Activated CD4-positive, CD25-positive, alpha-beta regulatory T cell treated with anti-CD3 and anti-CD28 coated beads, Interleukin-2, amount 50 U/mL, for 72 hours (primary cell): ENCODE data around the gene BCL2L11.

Source experiments
- DNase-seq: peaks from one replicate; pipeline ENCODE4 v3.0.0; 2021

BCL2L11 gene

GRCh38 chr2:111118481-111118980, 2.2 kb upstream of the BCL2L11 start:
- DNase-seq = no peak

- DNase-seq = peak; percentile 45
Observed at GRCh38 chr2:111118981-111119821, 1.5 kb upstream of the BCL2L11 start.

DNA sequence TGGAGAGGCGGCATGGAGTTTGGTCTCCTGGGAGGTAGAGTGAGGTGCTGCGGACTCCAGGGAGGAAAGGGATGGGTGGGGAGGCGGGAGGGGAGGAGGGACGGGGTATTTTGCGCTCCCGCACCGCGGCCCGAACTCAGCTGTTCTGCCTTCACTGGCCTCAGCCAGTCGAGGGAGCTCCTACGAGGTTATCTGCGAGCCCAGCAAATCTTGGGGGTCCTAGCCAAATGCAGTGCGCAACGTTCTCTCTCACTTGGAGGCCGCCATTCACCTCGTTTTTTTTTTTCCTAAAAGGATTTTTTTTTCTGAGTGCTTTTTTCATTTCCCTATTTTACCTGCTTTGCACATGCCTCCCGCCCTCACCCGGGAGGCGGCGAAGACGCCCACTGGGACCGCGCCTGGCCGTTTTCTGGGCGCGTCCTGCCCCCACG, 877 bp upstream of the BCL2L11 start:
- DNase-seq = no peak

DNA sequence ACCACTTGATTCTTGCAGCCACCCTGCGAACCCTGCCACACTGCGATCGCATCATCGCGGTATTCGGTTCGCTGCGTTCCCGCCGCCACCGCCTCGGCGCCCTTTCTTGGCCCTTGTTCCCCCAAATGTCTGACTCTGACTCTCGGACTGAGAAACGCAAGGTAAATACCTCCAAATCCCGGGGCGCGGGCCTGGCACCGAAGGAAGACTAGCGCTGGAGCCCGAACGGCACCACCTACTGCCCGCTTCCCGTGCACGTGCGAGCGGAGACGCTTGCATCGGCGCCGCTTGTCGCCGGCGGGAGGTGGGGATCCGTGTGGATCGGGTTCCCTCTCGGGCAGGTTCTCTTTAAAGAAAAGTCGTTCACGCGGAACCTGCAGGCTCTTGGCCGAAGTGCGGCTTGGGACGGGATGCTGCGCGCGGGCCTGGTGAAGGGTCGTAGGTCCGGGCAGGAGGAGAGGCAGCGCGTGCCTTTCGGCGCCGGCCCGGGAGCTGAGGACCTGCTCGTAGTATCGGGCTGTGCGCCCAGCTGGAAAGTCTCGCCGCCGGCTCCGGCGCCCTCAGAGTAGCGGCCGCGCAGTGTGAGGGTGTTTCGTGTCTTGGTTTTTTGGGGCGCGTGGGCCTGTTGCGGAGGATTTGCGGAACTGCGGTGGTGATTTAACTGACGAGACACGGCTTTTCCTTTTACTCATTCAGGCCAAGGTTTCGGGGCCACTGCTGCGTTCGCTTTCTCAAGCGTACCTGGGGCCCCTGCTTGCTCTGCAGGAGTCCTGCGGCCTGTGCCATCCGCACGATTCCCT, 514 bp downstream of the BCL2L11 start:
- peak; percentile 65 for DNase-seq

DNA sequence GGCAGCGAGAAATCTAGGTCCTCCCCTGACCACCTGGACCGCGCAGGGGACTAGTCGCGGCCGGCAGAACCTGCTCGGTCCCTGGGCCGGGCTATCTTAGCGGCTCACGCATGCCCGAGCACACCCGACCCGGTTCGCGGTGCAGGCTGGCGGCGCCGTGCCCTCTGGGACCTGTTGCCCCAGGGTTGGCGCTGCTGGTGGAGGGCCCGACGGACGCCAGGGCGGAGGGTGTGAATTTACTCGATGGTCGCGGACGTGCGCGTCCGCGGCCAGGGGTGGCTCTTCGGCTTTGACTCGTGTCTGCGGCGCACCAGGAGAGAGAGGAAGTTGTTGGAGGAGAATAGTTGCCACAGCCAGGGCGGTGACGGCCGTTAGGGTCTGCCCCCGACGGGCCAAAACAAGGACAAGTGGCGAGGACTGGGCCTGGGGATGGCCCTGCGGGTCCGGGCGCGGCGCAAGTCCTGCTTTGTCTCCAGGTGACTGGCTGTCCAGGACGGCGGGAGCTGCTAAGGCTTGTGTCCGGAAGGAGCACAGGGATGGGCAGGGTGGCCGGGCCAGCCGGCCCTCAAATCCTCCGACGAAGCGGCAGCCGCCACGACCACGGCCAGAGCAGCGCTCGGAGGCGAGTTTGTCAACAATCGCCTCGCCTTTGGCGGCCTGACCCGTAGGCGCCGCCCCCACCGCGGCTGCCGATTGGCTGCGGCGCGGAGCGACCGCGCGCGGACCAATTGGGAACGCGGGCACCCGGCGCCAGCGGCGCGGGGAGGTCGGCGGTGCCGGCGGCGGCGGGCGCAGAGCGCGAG, 1.3 kb downstream of the BCL2L11 start:
- DNase-seq = peak; percentile 85

DNA sequence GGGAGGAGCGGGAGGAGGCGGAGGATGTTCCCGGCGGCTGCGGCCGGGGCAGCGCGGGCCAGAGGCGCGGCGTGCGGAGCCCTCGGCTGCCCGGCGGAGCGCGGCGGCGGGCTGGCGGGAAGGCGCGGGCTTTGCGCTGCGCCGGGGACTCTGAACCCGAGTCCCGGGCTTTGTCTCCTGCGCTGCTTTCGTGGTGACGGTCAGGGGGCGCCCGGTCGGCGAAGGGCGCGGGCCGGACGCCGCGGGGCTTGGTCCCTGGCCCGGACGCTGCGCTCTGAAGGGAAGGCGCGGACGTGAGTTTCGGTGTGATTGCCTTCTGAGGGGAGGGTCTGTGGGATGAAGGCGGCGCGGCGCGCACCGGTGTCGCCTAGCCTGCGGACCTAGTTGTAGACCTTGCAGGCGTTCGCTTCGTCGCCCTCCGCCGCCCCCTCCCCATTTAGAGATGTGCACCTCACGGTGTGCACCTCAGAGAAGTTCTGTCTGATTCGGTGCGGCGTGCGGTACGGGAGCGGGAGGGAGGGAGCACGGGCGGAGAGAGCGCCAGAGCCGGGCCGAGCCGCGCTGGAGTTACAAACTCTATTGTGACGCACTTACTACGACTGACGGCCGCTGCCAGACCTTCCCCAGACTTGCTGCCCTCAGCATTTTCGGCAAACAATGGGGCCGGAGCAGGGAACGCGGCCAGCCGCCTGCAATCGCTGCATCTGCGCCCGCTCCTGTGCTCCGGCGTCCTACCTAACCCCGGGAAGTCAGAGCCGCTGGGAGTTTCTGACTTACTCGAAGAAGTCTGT, 2.1 kb downstream of the BCL2L11 start:
- DNase-seq = peak; percentile 54

DNA sequence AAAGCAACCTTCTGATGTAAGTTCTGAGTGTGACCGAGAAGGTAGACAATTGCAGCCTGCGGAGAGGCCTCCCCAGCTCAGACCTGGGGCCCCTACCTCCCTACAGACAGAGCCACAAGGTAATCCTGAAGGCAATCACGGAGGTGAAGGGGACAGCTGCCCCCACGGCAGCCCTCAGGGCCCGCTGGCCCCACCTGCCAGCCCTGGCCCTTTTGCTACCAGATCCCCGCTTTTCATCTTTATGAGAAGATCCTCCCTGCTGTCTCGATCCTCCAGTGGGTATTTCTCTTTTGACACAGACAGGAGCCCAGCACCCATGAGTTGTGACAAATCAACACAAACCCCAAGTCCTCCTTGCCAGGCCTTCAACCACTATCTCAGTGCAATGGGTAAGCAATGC, 3.0 kb downstream of the BCL2L11 start:
- no peak for DNase-seq

GRCh38 chr2:111126581-111126980, 5.9 kb downstream of the BCL2L11 start:
- DNase-seq = no peak

DNA sequence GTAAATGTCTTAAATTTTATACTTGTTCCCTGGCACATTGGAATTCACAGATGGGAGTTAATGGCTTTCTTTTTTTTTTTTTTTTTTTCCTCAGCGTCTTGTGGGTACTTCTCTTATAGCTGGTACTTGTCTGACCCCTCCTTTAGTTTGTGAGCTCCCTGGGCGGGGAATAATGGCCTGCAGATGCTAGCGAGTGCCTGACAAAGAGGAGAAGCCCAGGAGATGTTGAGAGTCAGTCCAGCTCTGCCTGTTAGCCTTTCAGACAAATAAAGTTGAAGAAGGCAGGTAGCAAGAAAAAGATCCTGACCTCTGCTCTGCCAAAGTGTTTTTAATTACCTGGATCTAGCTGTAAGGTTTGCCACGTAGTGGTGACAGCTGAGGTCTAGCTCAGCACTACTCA, 6.6 kb downstream of the BCL2L11 start:
- DNase-seq = no peak

DNA sequence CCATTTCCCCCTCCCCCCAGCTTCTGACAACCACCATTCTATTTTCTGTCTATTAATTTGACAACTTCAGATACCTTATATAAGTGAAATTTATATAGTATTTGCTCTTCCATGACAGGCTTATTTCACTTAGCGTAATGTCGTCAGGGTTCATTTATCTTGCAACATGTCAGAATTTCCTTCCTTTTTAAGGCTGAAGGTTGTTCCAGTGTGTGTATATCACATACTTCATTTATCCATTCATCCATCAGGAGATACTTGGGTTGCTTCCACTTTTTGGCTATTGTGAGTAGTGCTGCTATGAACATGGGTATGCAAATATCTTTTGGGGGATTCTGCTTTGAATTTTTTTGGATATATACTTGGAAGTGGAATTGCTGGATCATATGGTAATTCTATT, 7.4 kb downstream of the BCL2L11 start:
- no peak for DNase-seq

DNA sequence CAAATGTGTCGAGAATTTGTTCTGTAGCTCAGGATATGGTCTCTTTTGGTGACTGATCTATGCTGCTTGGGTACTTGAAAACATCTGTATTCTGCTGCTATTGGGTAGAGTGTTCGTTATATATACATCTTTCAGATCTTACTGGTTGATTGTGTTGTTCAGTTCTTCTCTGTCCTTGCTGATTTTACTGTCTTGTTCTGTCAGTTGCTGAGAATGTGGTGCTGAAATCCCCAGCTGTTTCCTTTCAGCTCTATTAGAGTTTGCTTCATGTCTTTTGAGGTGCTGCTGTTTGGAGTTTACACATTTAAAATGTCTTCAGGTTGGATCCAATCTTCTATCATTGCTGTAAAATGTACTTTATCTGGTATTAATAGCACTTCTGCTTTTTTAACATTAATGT, 12.9 kb downstream of the BCL2L11 start:
- no peak for DNase-seq

- no peak for DNase-seq
Observed at GRCh38 chr2:111134055-111134454, 13.3 kb downstream of the BCL2L11 start.

DNA sequence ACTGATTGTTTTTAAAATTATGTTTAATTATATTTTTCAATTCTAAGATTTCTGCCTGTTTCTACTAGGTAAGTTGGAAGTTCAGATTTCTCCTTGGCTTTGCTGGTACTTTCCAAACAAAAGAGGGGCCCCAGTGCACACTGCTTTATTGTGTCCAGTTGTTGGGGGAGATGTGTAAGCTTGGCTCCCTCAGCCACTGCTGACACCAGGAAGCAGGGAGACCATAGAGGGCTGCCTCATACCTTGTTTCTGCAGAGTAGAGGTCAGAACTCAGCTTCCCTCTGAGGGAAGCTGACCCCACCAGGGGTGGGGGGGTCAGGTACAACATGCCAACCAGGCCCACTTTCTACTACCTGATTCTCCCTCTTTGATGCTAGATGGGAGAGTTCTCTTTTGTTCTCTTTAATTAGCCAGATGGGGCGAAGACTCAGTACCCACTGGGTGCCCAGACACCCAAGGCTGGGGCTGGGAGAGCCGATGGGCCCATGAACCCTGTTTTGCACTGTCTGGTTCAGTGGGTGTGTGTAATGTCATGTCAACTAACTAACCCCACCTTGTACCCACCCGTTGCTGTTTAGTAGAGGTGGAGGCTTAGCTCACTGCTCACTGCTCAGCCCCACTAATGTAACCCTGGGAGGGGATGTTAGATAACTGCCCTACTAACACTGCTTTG, 14.7 kb downstream of the BCL2L11 start:
- no peak for DNase-seq

DNA sequence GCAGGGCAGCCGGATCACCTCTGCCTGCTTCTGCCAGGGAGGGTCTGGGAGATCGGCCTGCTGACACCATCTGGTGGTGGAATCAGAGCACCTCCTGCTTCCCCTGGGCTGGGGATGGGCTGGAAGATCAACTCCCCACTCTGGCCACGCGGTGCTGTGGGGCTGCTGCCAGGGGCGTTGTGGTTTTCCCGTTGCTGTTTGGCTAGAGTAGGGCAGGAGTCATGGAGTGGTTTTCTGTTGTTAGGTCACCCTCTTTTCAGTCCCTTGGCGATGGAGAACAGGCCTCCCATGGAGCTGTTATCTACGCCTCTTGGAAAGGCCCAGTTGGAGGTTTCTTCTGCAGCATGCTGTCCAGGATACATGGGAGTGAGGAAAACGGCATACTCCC, 15.2 kb downstream of the BCL2L11 start:
- DNase-seq = no peak

GRCh38 chr2:111138839-111139238, 18.1 kb downstream of the BCL2L11 start:
- no peak for DNase-seq

DNA sequence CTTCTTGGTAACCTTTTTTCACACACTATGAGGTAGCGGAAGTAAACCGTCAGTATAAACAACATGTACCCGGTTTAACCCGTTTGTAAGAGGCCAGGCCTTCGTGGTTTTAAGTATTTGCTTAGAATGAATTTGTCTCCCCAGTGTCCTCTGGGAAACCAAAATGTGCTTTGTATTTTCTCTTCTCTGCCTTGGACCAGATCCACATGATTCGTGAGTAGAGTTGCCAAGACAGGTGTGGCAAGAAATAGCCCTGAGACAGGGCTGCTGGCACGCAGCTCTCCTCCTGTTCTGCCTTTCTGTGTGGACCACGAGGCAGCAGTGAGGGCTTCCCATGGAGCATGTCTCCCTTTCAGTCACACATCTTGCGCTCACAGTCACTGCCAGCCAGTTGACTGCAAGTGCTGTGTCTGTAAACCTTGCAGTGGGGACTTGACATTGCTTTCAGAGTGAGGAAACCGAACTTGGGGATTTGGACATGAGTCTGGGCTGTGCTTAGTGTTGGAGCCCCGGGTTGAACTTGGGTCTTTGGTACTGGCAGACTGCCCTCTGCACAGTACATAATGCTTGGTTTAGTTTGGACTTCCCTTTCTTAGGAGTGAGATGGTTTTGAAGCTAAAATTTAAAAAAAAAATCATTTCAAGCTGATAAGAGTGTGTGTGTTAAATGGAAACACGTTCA, 19.1 kb downstream of the BCL2L11 start:
- no peak for DNase-seq

DNA sequence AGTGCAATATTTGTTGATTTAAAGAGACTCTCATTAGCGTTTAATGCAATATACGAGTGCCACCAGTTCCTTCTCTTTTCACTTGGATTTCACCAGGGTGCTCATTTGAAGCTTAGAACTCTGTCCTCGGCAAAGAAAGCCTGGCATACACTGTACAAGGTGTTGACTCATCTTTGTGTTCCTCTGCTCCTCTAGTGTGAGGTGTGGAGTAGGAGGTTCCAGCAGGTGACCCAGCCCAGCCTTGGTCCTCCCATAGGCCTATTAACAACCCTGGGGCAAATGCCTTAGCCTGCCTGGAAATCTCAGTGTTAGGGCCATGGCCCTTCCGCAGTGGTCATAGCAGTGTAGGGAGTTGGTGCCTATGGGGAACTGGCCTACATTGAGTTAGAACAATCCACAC, 20.1 kb downstream of the BCL2L11 start:
- DNase-seq = no peak

DNA sequence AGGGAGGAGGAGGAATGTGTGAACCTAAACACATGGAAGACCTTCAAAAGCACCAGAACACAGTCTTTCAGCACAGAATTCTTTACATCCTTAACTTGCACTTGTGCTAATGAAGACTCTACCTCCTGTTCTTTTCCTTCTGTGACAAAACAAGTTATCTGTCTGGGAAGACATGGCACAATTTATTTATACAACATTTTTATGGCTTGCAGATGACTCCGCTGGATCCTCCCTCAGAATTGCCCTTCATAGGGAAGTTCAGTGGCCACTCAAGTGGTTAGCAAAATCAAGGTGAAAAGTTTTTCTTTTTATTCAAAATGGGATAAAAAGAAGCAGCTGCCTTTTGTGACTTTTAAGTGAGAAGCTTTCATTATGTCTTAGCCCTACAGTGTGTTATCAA, 21.4 kb downstream of the BCL2L11 start:
- no peak for DNase-seq

GRCh38 chr2:111143107-111143842, 22.6 kb downstream of the BCL2L11 start:
- no peak for DNase-seq

GRCh38 chr2:111143843-111144198, 23.1 kb downstream of the BCL2L11 start:
- DNase-seq = no peak
